AG04449 (cell line): ENCODE results near the gene SLC25A33.
"Not testable (repeated sequence)": the region's sequence is repeated elsewhere in the genome, so short reads cannot be mapped to it uniquely, and the experiment has no call there.

Experiments
- CTCF ChIA-PET: fragments of 350-600 bp; formaldehyde crosslinking; extraction: SDS; loops from one replicate; lab custom pipeline; 2021; ENCODE audit warnings: antibody characterized with exemption; lab: Yijun Ruan, JAX
- POLR2A ChIA-PET: fragments of 400-600, 350-600 bp; formaldehyde crosslinking; extraction: SDS; loops from one replicate; lab custom pipeline; 2020; ENCODE audit warnings: antibody characterized with exemption, inconsistent platforms; lab: Yijun Ruan, JAX
- DNase-seq: peaks from one replicate; pipeline ENCODE4 v3.0.0-alpha.2; 2010; ENCODE audit warnings: low read depth, low spot score
- H3K4me3 ChIP-seq: 2 replicates; pipeline ENCODE4 v1.5.1; 2011; ENCODE audit warnings: low read depth, mild to moderate bottlenecking, control low read depth, low read length
- TF ChIP-seq, protein P1 (sequence below): IDR thresholded peaks from one replicate; pipeline ENCODE4 v1.5.1; 2011; ENCODE audit warnings: mild to moderate bottlenecking, moderate library complexity, low read length, control low read depth, inconsistent platforms; ENCODE audit not compliant: insufficient read depth; ENCODE audit errors: missing control alignments

The SLC25A33 gene

DNA sequence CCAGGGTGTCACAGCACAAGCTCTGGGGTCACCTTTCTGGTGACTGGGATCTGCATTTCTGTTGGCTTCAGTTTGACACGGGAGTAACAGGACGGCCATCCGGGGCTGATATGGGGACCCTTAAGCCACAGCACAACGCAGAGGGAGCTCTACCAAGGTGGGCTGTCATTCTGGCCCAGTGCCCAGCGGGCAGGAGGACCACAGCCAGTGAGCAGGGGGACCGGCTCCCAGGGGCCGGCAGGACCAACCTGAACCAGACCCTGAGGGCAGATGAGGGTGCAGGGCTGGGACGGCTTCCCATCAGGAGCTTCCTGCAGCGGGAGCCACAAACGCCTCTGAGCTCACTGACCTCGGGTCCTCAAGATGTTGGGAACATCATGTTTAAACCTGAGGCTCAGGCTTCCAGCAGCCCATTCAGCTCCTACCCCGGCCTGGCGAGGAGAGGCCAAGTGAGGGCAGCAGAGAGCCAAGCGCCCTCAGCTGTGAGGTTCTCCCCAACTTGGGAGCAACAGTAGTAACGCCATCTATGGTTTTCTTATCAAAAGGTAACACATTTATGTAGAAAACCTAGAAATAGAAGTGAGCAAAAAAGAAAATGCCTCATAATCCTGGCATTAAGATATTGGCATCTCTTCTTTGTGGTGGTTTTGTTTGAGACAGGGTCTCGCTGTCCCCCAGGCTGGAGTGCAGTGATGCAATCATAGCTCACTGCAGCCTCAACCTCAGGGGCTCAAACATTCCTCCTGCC lies 76.2 kb downstream of the SLC25A33 start:
- no peak for DNase-seq
- CTCF ChIA-PET = interaction anchor here (0.9 to 7.5 kb wide), 19 partner anchors 9 to 297 kb away, joined by 3 to 78 read pairs (median 5); no protein-coding TSS in a partner anchor
- POLR2A ChIA-PET = no interaction called here

DNA sequence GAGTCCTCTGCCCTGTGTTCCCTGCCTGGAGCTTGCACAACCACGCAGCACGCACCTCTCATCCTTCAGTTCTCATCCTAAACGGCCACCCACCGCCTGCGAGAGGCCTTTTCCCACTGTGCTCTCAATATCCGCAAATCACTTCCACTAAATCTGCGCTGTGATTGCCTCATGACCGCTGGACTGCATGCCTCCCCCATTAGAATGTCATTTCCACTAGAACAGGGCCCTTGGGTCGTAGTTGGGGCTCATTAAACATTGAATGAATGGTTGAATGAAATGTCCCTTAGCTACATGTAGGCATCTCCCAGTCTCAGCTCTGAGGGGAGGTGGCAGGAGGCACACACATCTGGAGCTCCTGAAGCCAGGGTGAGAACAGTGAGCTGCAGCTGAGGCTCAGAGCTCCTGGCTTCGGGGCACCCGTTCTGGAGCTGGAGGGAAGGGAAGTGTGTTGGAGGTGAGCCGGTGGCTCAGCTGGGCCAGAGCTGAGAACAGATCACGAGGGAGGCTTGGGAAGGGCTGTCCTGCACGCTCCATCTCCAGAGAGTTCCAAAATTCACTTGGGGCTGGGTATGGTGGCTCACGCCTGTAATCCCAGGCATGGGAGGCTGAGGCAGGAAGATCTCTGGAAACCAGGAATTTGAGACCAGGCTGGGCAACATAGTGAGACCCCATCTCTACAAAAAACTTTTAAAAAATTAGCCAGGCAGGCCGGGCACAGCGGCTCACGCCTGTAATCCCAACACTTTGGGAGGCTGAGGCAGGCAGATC lies 79.8 kb downstream of the SLC25A33 start:
- TF ChIP-seq, protein P1, sequence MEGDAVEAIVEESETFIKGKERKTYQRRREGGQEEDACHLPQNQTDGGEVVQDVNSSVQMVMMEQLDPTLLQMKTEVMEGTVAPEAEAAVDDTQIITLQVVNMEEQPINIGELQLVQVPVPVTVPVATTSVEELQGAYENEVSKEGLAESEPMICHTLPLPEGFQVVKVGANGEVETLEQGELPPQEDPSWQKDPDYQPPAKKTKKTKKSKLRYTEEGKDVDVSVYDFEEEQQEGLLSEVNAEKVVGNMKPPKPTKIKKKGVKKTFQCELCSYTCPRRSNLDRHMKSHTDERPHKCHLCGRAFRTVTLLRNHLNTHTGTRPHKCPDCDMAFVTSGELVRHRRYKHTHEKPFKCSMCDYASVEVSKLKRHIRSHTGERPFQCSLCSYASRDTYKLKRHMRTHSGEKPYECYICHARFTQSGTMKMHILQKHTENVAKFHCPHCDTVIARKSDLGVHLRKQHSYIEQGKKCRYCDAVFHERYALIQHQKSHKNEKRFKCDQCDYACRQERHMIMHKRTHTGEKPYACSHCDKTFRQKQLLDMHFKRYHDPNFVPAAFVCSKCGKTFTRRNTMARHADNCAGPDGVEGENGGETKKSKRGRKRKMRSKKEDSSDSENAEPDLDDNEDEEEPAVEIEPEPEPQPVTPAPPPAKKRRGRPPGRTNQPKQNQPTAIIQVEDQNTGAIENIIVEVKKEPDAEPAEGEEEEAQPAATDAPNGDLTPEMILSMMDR = no peak
- no peak for DNase-seq
- ChIA-PET POLR2A (no interaction called here), CTCF (interaction anchor here (1.0 to 7.5 kb wide), 3 partner anchors 7 to 13 kb away, joined by 3 to 78 read pairs (median 3); no protein-coding TSS in a partner anchor)
- H3K4me3 ChIP-seq = no peak overlapping the region

More for the DNA sequence above, 76.2 kb downstream of the SLC25A33 start:
- TF ChIP-seq, protein P1 = peak; percentile 81
- H3K4me3 ChIP-seq = no peak overlapping the region

DNA sequence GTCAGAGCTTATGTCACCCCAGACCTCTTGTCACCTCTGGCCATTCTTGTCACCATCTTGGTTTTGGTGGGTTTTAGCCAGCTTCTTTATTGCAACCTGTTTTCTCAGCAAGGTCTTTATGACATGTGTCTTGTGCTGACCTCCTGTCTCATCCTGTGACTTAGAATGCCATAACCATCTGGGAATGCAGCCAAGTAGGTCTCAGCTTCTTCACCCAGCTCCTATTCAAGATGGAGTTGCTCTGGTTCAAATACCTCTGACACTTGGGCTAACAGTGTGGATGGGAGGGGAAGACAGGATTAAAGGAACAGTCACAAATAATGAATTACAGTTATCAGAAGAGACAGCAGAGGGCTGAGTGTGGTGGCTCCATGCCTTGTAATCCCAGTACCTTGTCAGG lies 81.8 kb downstream of the SLC25A33 start:
- ChIA-PET POLR2A (interaction anchor here (0.6 kb wide), 1 partner anchor 44 kb away, joined by 3 read pairs; no protein-coding TSS in a partner anchor), CTCF (interaction anchor here (0.9 kb wide), 1 partner anchor 13 kb away, joined by 3 read pairs; no protein-coding TSS in a partner anchor)
- no peak for DNase-seq
- no peak overlapping the region for H3K4me3 ChIP-seq
- TF ChIP-seq, protein P1 = no peak

DNA sequence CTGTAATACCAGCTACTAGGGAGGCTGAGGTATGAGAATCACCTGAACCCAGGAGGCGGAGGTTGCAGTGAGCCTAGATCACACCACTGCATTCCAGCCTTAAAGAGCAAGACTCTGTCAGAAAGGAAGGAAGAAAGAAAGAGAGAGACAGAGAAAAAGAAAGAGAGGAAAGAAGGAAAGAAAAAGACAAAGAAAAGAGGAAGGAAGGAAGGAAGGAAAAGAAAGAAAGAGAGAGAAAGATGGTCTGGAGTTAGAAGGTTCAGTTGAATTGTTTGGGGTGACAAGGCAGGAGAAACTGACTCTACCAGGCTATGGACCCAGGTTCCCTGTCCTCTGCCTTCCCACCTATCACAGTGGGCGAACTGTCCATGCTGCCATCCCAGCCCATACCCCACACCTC lies 84.8 kb downstream of the SLC25A33 start:
- ChIA-PET POLR2A (no interaction called here), CTCF (interaction anchor here (0.7 to 7.8 kb wide), 5 partner anchors 9 to 250 kb away, joined by 3 to 179 read pairs (median 59); no protein-coding TSS in a partner anchor)
- DNase-seq = no peak
- TF ChIP-seq, protein P1 = no peak
- no peak overlapping the region for H3K4me3 ChIP-seq

DNA sequence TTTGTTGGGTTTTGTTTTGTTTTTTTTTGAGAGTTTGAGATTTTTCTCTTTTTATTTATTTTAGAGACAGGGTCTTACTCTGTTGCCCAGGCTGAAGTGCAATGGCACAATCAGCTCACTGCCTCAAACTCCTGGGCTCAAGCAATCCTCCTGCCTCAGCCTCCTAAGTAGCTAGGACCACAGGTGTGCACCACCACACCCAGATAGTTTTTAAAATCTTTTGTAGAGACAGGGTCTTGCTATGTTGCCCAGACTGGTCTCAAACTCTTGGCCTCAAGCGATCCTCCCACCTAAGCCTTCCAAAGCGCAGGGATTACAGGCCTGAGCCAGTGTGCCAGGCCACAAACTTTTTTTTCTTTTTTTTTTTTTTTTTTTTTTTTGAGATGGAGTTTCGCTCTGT lies 85.8 kb downstream of the SLC25A33 start:
- POLR2A ChIA-PET = not testable (repeated sequence)
- CTCF ChIA-PET = interaction anchor here (0.6 to 7.8 kb wide), 9 partner anchors 10 to 563 kb away, joined by 3 to 179 read pairs (median 34); no protein-coding TSS in a partner anchor

DNA sequence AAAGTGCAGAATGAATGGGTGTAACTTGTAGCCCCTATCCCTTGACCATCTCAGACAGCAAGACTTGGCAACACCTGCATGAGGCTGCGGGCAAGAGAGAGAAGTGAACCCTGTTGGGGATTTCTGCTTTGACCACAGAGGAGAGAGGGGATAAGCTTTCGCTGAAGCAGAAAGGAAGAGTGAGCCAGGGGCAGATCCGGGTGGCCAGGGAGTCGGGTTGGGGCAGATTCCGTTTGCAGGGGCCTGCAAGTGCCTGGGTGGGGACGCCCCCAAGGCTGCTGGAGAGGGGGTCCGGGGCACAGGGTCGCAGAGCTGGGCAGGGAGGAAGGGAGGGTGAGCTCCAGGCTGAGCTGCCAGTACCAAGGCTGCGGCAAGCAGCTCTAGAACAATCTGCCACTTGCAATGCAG lies 86.9 kb downstream of the SLC25A33 start:
- TF ChIP-seq, protein P1 = no peak
- POLR2A ChIA-PET = no interaction called here
- CTCF ChIA-PET = interaction anchor here (0.7 to 7.8 kb wide), 53 partner anchors 11 to 530 kb away, joined by 3 to 179 read pairs (median 4); partner anchors contain the start of genes LZIC, NMNAT1 and PIK3CD
- no peak overlapping the region for H3K4me3 ChIP-seq
- DNase-seq = no peak

More for the DNA sequence above, 85.8 kb downstream of the SLC25A33 start:
- not testable (repeated sequence) for H3K4me3 ChIP-seq, DNase-seq
